Parathyroid adenoma (tissue), 2 donors: ENCODE measurements around the gene TSHZ1.

Experiments used
- H2AFZ ChIP-seq: fragments of 300-600 bp; sonication (generic); one replicate; pipeline ENCODE4 v1.7.0; 2017; ENCODE audit warnings: antibody characterized with exemption, mild to moderate bottlenecking
- H3K27ac ChIP-seq: fragments of 300-600 bp; sonication (generic); one replicate; pipeline ENCODE4 v1.7.0; 2017
- H3K27me3 ChIP-seq: fragments of 300-600 bp; sonication (generic); one replicate; pipeline ENCODE4 v1.7.0; 2017; ENCODE audit warnings: low read length; ENCODE audit not compliant: control insufficient read depth, insufficient read depth
- H3K36me3 ChIP-seq: fragments of 300-600 bp; sonication (generic); one replicate; pipeline ENCODE4 v1.7.0; 2017; ENCODE audit warnings: low read length; ENCODE audit not compliant: control insufficient read depth, insufficient read depth
- H3K4me1 ChIP-seq: fragments of 300-600 bp; sonication (generic); one replicate; pipeline ENCODE4 v1.7.0; 2017; ENCODE audit warnings: control low read depth
- H3K4me2 ChIP-seq: fragments of 300-600 bp; sonication (generic); one replicate; pipeline ENCODE4 v1.7.0; 2017; ENCODE audit warnings: low read length
- H3K4me3 ChIP-seq: fragments of 300-600 bp; sonication (generic); one replicate; pipeline ENCODE4 v1.7.0; 2017; ENCODE audit warnings: low read depth, low read length
- H3K79me2 ChIP-seq: fragments of 300-600 bp; sonication (generic); one replicate; pipeline ENCODE4 v1.7.0; 2017; ENCODE audit warnings: control low read depth
- H3K9ac ChIP-seq: fragments of 300-600 bp; sonication (generic); one replicate; pipeline ENCODE4 v1.7.0; 2017; ENCODE audit warnings: mild to moderate bottlenecking
- H3K9me3 ChIP-seq: fragments of 300-600 bp; sonication (generic); one replicate; pipeline ENCODE4 v1.7.0; 2017; ENCODE audit warnings: low read length; ENCODE audit not compliant: control insufficient read depth
- TF ChIP-seq, protein P1 (sequence below): fragments of 300-600 bp; sonication (generic); IDR thresholded peaks from one replicate; pipeline ENCODE4 v1.7.0; 2017; ENCODE audit warnings: antibody characterized with exemption, mild to moderate bottlenecking
- donor health status: primary hyperparathyroidism.

TSHZ1 gene

DNA sequence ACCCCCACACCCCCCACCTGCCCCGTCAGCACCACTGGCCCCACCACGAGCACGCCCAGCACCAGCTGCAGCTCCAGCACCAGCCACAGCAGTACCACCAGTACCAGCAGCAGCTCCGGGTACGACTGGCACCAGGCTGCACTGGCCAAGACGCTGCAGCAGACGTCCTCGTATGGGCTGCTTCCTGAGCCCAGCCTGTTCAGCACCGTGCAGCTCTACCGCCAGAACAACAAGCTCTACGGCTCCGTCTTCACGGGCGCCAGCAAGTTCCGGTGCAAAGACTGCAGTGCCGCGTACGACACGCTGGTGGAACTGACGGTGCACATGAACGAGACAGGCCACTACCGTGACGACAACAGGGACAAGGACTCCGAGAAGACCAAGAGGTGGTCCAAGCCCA, 75.3 kb downstream of the TSHZ1 start:
- H3K9ac ChIP-seq: no peak overlapping the region
- no peaks in the 10 kb centered on the region for H3K27me3 ChIP-seq
- no peak overlapping the region for H3K4me2 ChIP-seq
- no peak overlapping the region for H2AFZ ChIP-seq
- H3K36me3 ChIP-seq: no peaks in the 10 kb centered on the region
- TF ChIP-seq, protein P1, sequence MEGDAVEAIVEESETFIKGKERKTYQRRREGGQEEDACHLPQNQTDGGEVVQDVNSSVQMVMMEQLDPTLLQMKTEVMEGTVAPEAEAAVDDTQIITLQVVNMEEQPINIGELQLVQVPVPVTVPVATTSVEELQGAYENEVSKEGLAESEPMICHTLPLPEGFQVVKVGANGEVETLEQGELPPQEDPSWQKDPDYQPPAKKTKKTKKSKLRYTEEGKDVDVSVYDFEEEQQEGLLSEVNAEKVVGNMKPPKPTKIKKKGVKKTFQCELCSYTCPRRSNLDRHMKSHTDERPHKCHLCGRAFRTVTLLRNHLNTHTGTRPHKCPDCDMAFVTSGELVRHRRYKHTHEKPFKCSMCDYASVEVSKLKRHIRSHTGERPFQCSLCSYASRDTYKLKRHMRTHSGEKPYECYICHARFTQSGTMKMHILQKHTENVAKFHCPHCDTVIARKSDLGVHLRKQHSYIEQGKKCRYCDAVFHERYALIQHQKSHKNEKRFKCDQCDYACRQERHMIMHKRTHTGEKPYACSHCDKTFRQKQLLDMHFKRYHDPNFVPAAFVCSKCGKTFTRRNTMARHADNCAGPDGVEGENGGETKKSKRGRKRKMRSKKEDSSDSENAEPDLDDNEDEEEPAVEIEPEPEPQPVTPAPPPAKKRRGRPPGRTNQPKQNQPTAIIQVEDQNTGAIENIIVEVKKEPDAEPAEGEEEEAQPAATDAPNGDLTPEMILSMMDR: no peak
- H3K9me3 ChIP-seq: no peaks in the 10 kb centered on the region
- no peak overlapping the region for H3K4me3 ChIP-seq
- H3K4me1 ChIP-seq: no peaks in the 10 kb centered on the region
- no peak overlapping the region for H3K27ac ChIP-seq
- peaks cover 10% of the 10 kb centered on the region for H3K79me2 ChIP-seq

DNA sequence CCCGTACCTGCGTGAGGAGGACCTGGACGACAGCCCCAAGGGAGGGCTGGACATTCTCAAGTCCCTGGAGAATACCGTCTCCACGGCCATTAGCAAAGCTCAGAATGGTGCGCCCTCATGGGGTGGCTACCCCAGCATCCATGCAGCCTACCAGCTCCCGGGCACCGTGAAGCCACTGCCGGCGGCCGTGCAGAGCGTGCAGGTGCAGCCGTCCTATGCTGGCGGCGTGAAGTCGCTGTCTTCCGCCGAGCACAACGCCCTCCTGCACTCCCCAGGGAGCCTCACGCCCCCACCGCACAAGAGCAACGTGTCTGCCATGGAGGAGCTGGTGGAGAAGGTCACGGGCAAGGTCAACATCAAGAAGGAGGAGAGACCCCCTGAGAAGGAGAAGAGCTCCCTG, 76.4 kb downstream of the TSHZ1 start:
- Histone ChIP-seq H3K27ac (no peak overlapping the region), H3K79me2 (peaks cover 2% of the 10 kb centered on the region), H3K4me2 (no peak overlapping the region), H3K27me3 (no peaks in the 10 kb centered on the region), H3K9ac (no peak overlapping the region), H2AFZ (no peak overlapping the region), H3K9me3 (no peaks in the 10 kb centered on the region), H3K4me3 (no peak overlapping the region), H3K36me3 (no peaks in the 10 kb centered on the region), H3K4me1 (no peaks in the 10 kb centered on the region)
- TF ChIP-seq, protein P1: no peak

DNA sequence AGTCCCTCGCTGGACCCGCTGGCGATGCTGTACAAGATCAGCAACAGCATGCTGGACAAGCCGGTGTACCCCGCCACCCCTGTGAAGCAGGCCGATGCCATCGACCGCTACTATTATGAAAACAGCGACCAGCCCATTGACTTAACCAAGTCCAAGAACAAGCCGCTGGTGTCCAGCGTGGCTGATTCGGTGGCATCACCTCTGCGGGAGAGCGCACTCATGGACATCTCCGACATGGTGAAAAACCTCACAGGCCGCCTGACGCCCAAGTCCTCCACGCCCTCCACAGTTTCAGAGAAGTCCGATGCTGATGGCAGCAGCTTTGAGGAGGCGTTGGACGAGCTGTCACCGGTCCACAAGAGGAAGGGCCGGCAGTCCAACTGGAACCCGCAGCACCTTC, 77.1 kb downstream of the TSHZ1 start:
- Histone ChIP-seq H3K27me3 (no peaks in the 10 kb centered on the region), H2AFZ (no peak overlapping the region), H3K4me1 (no peaks in the 10 kb centered on the region), H3K9me3 (no peaks in the 10 kb centered on the region), H3K4me3 (no peak overlapping the region), H3K27ac (no peak overlapping the region), H3K9ac (no peak overlapping the region), H3K36me3 (no peaks in the 10 kb centered on the region), H3K79me2 (no peaks in the 10 kb centered on the region), H3K4me2 (no peak overlapping the region)
- TF ChIP-seq, protein P1: no peak

DNA sequence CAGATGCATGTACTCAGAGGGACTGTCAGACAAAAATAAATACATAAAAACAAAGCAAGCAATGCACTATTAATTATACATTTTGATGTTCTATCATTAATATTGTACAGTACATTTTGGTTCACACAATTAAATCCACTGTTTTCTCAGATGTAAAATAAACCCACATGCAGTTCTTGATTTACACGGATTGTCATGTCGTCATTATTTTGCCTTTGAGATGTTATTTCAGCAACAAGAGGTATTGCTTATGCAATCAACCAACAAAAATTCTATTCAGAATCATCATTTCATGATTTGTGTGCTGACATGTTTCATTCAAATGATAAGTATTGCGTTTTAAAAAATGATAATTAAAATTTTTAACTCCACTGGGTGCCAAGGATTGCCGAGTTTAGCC, 79.2 kb downstream of the TSHZ1 start:
- Histone ChIP-seq H3K4me2 (no peak overlapping the region), H3K79me2 (no peaks in the 10 kb centered on the region), H3K27me3 (no peaks in the 10 kb centered on the region), H2AFZ (no peak overlapping the region), H3K4me1 (no peaks in the 10 kb centered on the region), H3K27ac (no peak overlapping the region), H3K9ac (no peak overlapping the region), H3K36me3 (no peaks in the 10 kb centered on the region), H3K9me3 (no peaks in the 10 kb centered on the region), H3K4me3 (no peak overlapping the region)
- TF ChIP-seq, protein P1: no peak

DNA sequence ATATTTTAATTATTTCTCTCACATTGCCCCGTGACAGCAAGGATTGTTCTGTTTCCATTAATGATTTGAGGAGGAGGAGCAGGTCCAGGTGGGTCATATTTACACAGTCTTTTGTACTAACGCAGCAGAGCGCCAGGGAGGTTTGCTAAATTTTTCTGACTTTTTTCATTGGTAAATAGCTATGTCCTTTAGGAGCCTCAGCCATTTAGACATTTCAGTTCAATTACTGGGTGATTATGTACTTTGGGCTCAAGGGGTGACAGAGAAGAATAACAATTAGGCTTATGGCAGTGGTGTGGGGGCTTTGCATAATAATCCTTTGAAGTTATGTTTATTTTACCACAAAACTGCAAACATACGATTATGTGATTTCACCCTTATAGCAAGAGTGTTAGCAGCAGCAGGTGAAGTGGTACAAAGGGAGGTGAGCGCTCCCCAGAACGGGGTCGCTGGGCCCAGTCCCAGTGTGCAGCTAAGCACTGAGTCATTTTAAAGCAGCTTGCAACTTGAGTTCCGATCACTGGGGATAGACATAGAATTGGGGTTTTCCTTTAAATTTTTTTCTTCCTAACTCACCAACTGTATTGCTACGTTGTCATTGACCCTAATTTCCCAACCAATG, 80.3 kb downstream of the TSHZ1 start:
- Histone ChIP-seq H2AFZ (no peak overlapping the region), H3K9me3 (no peaks in the 10 kb centered on the region), H3K27ac (no peak overlapping the region), H3K4me2 (no peak overlapping the region), H3K27me3 (no peaks in the 10 kb centered on the region), H3K4me3 (no peak overlapping the region), H3K36me3 (no peaks in the 10 kb centered on the region), H3K4me1 (no peaks in the 10 kb centered on the region), H3K9ac (no peak overlapping the region), H3K79me2 (no peaks in the 10 kb centered on the region)
- TF ChIP-seq, protein P1: no peak
